Common myeloid progenitor, CD34-positive (primary cell): Measurements from ENCODE around the gene CA10.

Experiments used
- CTCF ChIA-PET: fragments of 350-600 bp; sonication (Branson Sonifier 250); formaldehyde crosslinking; loops from one replicate; lab custom pipeline; 2021; ENCODE audit warnings: antibody characterized with exemption; lab: Charles Lee
- POLR2A ChIA-PET: fragments of 350-600 bp; sonication (Branson Sonifier 250); formaldehyde crosslinking; loops from one replicate; lab custom pipeline; 2021; ENCODE audit warnings: antibody characterized with exemption; lab: Charles Lee
- DNase-seq, 3 donors: peaks; one replicate each; pipeline versions ENCODE4 v3.0.0 to v3.0.0-alpha.2; 2013
- H3K27ac ChIP-seq, 2 experiments: 1 replicate in 1 of 2; 2 replicates in 1 of 2; pipeline ENCODE4 v1.7.0; 2013; ENCODE audit warnings: inconsistent platforms in 2 of 2, low read length in 2 of 2, mild to moderate bottlenecking in 2 of 2, low read depth in 1 of 2, moderate library complexity in 1 of 2; ENCODE audit not compliant: severe bottlenecking in 2 of 2, insufficient read depth in 1 of 2, poor library complexity in 1 of 2
- H3K27me3 ChIP-seq, 5 experiments: replicated peaks in 2 of 5; 1 replicate in 3 of 5; 2 replicates in 2 of 5; pipeline versions ENCODE4 v1.6.1 to v1.7.0; 2013; ENCODE audit warnings: low read length in 4 of 5, mild to moderate bottlenecking in 2 of 5, moderate library complexity in 2 of 5, inconsistent platforms in 1 of 5; ENCODE audit not compliant: insufficient read depth in 5 of 5, control insufficient read depth in 4 of 5
- H3K36me3 ChIP-seq, 4 experiments: 1 replicate in 2 of 4; 2 replicates in 2 of 4; pipeline versions ENCODE4 v1.6.1 to v1.7.0; 2013; ENCODE audit warnings: low read length in 3 of 4, control low read depth in 1 of 4, mild to moderate bottlenecking in 1 of 4; ENCODE audit not compliant: control insufficient read depth in 4 of 4, insufficient read depth in 4 of 4
- H3K4me1 ChIP-seq, 4 experiments: 1 replicate in 3 of 4; 2 replicates in 1 of 4; pipeline versions ENCODE4 v1.6.1 to v1.7.1; 2013; ENCODE audit warnings: low read length in 3 of 4, mild to moderate bottlenecking in 3 of 4, control low read depth in 1 of 4, inconsistent platforms in 1 of 4, moderate library complexity in 1 of 4; ENCODE audit not compliant: control insufficient read depth in 4 of 4, insufficient read depth in 4 of 4; ENCODE audit errors: control extremely low read depth in 1 of 4
- H3K4me3 ChIP-seq, 7 experiments: 1 replicate in 4 of 7; 2 replicates in 3 of 7; pipeline versions ENCODE4 v1.5.1 to v1.7.0; 2013; ENCODE audit warnings: mild to moderate bottlenecking in 7 of 7, low read length in 6 of 7, moderate library complexity in 6 of 7, inconsistent platforms in 2 of 7, low read depth in 2 of 7, control low read depth in 1 of 7; ENCODE audit not compliant: insufficient read depth in 4 of 7, control insufficient read depth in 1 of 7; ENCODE audit errors: extremely low read depth in 1 of 7
- H3K9me3 ChIP-seq, 5 experiments: 1 replicate in 4 of 5; 2 replicates in 1 of 5; pipeline versions ENCODE4 v1.6.1 to v1.7.1; 2013; ENCODE audit warnings: low read length in 4 of 5, mild to moderate bottlenecking in 2 of 5, inconsistent platforms in 1 of 5, low read depth in 1 of 5, moderate library complexity in 1 of 5; ENCODE audit not compliant: control insufficient read depth in 4 of 5, insufficient read depth in 2 of 5; ENCODE audit errors: control extremely low read depth in 1 of 5
- WGBS: methylation state at CpG from one replicate; pipeline ENCODE4 v1.1.5; 2013; ENCODE audit not compliant: insufficient coverage; 5-methylcytosine and 5-hydroxymethylcytosine counted together

Gene CA10

DNA sequence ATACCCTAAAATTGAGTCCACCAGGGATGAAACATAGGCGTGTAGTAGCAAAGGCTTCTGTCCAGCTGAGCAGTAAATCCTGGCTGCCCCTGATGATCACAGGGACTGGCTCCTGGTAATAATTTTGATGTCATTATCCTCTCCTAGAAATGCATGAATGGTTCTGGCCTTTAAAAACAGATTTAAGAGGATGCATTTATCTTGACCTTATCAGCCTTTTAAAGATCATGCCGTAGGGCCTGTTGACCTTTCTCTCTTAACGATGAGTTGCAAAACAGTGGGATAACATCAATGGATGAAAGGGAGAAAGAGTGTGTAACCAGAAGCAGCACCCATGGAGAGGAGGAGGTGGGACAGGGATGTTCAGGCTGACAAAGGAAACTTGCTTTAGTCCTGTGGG is 128.5 kb downstream of the CA10 start:
- no peak overlapping the region for H3K27ac ChIP-seq
- no peaks in the 10 kb centered on the region for H3K36me3 ChIP-seq
- H3K27me3 ChIP-seq: no peaks in the 10 kb centered on the region
- H3K4me1 ChIP-seq: no peaks in the 10 kb centered on the region
- DNase-seq: no peak
- ChIA-PET POLR2A (no interaction called here), CTCF (no interaction called here)
- no peaks in the 10 kb centered on the region for H3K9me3 ChIP-seq
- no peak overlapping the region for H3K4me3 ChIP-seq
- 63% methylated on average over 3 of the region's 3 CpGs for WGBS

DNA sequence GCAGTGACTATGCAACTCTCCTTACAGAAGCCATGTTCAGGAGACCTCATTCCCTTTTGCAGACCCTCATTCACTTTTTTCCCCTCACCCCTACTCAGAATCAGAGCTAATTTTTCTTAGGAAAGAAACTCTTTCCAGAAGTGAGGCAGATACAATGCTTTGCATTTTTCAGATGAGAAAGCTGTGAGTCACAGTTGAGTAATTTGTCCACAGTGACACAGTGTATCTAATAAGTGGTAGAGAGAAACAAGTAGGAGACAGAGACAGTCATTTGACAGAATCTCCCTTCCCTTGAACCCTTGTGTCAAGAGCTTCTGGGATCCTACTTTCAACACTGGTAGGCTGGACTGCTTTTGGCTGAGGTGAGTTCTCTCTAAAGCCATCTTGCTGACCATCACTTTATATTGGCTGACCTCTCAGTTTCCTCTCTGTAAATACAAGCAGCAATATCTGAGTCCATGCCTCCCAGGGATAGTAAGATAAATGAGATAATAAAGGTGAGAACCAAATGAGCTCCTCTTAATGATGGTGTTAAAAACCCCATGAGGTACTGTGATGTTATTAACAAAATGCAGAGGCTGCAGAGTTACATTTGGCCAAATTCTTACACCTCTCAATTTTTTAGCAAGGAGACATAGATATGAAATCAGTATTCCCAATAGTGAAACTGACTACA is 130.8 kb downstream of the CA10 start:
- no peak overlapping the region for H3K4me3 ChIP-seq
- H3K36me3 ChIP-seq: no peaks in the 10 kb centered on the region
- CTCF ChIA-PET: no interaction called here
- DNase-seq: no peak
- no peak overlapping the region for H3K27ac ChIP-seq
- H3K27me3 ChIP-seq: no peaks in the 10 kb centered on the region
- POLR2A ChIA-PET: no interaction called here
- H3K4me1 ChIP-seq: no peaks in the 10 kb centered on the region
- no peaks in the 10 kb centered on the region for H3K9me3 ChIP-seq

GRCh38 chr17:52027081-52027480 is 131.4 kb downstream of the CA10 start:
- no peak overlapping the region for H3K4me3 ChIP-seq
- CTCF ChIA-PET: no interaction called here
- H3K9me3 ChIP-seq: no peaks in the 10 kb centered on the region
- WGBS: 100% methylated on average over 1 of the region's 2 CpGs
- H3K36me3 ChIP-seq: no peaks in the 10 kb centered on the region
- H3K27ac ChIP-seq: no peak overlapping the region
- DNase-seq: no peak
- no peaks in the 10 kb centered on the region for H3K4me1 ChIP-seq
- POLR2A ChIA-PET: no interaction called here
- no peaks in the 10 kb centered on the region for H3K27me3 ChIP-seq

- Histone ChIP-seq H3K27me3 (no peaks in the 10 kb centered on the region), H3K27ac (no peak overlapping the region), H3K4me3 (no peak overlapping the region), H3K36me3 (no peaks in the 10 kb centered on the region), H3K9me3 (no peaks in the 10 kb centered on the region), H3K4me1 (no peaks in the 10 kb centered on the region)
- no peak for DNase-seq
- POLR2A ChIA-PET: no interaction called here
- no CpG with 5 or more reads among the region's 2 CpGs for WGBS
- CTCF ChIA-PET: no interaction called here
Measured at GRCh38 chr17:52026075-52026474, 132.4 kb downstream of the CA10 start.

DNA sequence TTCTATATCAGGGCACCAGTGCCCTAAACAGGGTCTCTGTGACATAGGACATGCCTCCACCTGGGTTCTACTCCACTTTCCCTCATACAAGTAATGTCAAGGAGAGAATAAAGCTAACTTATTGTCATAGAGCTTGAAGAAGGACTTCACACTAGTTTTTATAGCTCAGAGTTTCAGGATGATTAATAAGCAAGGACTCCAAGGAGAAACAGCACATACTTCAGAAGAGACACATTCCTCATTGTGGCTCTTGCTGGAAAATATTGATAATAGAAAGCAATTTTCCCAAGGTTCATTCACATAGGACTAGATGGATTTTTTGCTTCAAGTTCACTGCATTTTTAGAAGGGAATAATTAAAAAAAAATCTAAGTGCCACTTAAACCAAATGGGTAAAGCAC is 133.3 kb downstream of the CA10 start:
- H3K36me3 ChIP-seq: no peaks in the 10 kb centered on the region
- POLR2A ChIA-PET: no interaction called here
- no peaks in the 10 kb centered on the region for H3K27me3 ChIP-seq
- no peaks in the 10 kb centered on the region for H3K9me3 ChIP-seq
- H3K4me3 ChIP-seq: no peak overlapping the region
- CTCF ChIA-PET: no interaction called here
- no peak for DNase-seq
- H3K27ac ChIP-seq: no peak overlapping the region
- no peaks in the 10 kb centered on the region for H3K4me1 ChIP-seq

DNA sequence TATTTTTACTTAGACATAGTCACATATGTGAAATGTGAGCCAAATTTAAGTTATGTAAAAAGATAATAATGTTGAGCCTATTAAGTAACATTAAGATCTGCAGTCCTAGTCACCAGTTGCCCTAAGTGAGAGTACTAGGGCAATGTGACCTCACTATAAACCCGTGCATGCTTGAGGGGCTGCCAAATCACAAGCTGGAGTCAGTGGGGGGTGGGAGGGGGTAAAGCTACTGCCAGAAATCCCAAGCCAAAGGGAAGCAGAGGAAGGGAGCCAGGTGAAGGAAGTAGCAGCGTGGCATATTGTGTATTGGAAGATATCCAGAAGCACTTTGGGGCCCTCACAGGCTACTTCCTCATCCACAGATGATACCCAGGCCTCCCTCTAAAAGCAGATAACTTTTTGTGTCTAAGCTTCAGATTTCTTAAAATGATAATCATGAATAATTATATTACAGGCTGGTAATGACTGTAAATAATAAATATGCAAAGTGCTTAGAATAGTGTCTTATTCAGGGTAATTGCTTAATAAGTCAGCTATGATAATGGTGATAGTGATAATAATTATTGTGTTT is 134.1 kb downstream of the CA10 start:
- CTCF ChIA-PET: no interaction called here
- no peak for DNase-seq
- no CpG with 5 or more reads among the region's 2 CpGs for WGBS

GRCh38 chr17:52011064-52011463 is 147.4 kb downstream of the CA10 start:
- Histone ChIP-seq H3K9me3 (no peaks in the 10 kb centered on the region), H3K36me3 (no peaks in the 10 kb centered on the region), H3K27ac (no peak overlapping the region), H3K27me3 (no peaks in the 10 kb centered on the region), H3K4me1 (no peaks in the 10 kb centered on the region), H3K4me3 (no peak overlapping the region)
- DNase-seq: no peak
- ChIA-PET POLR2A (no interaction called here), CTCF (no interaction called here)
- no CpG with 5 or more reads among the region's 1 CpG for WGBS

More for the DNA sequence above, 134.1 kb downstream of the CA10 start:
- no peaks in the 10 kb centered on the region for H3K4me1 ChIP-seq
- H3K9me3 ChIP-seq: no peaks in the 10 kb centered on the region
- POLR2A ChIA-PET: no interaction called here
- H3K36me3 ChIP-seq: no peaks in the 10 kb centered on the region
- H3K4me3 ChIP-seq: no peak overlapping the region
- H3K27ac ChIP-seq: no peak overlapping the region
- H3K27me3 ChIP-seq: no peaks in the 10 kb centered on the region
